Measurements from ENCODE around the gene CFAP20DC.

- TF ChIP-seq NR2F2 (IDR thresholded peaks at IDR 0.05) (no peak), CTCF (IDR thresholded peaks at IDR 0.05; ENCODE audit: low read depth, low read length, missing input control) (no peak), JUND (IDR thresholded peaks at IDR 0.05) (no peak), REST (IDR thresholded peaks at IDR 0.05) (no peak), MAX (IDR thresholded peaks at IDR 0.05) (no peak), RAD21 (IDR thresholded peaks at IDR 0.05) (no peak), TAF1 (conservative IDR thresholded peaks at IDR 0.05) (no peak), SP1 (IDR thresholded peaks at IDR 0.05) (no peak), YY1 (IDR thresholded peaks at IDR 0.05) (no peak), GABPA (IDR thresholded peaks at IDR 0.05 in 1 of 2, conservative IDR thresholded peaks at IDR 0.05 in 1 of 2) (no peak)
Measured at GRCh38 chr3:59046839-59047238, 3.0 kb downstream of the CFAP20DC start.
